Measurements from ENCODE around the gene SPATA46.
A peak's percentile ranks its signal among the peaks of the same experiment; 100 is the strongest.

The SPATA46 gene

GRCh38 chr1:162390396-162391185, 13.9 kb upstream of the SPATA46 start:
- DNase-seq: no peak

- DNase-seq: no peak
These were observed 13.3 kb upstream of the SPATA46 start for GRCh38 chr1:162389971-162390370.

GRCh38 chr1:162389021-162389818, 12.6 kb upstream of the SPATA46 start:
- peak; percentile 13 for DNase-seq

GRCh38 chr1:162388615-162389014, 12.0 kb upstream of the SPATA46 start:
- no peak for DNase-seq

- DNase-seq: no peak
These were observed 11.5 kb upstream of the SPATA46 start for GRCh38 chr1:162388083-162388594.

GRCh38 chr1:162387226-162388082, 10.8 kb upstream of the SPATA46 start:
- no peak for DNase-seq

- no peak for DNase-seq
These were observed 9.9 kb upstream of the SPATA46 start for GRCh38 chr1:162386292-162387225.

- DNase-seq: no peak
These were observed 9.0 kb upstream of the SPATA46 start for GRCh38 chr1:162385702-162386101.

- no peak for DNase-seq
These were observed 8.6 kb upstream of the SPATA46 start for GRCh38 chr1:162385280-162385623.

- DNase-seq: no peak
These were observed 8.1 kb upstream of the SPATA46 start for GRCh38 chr1:162384601-162385279.

GRCh38 chr1:162384116-162384515, 7.5 kb upstream of the SPATA46 start:
- DNase-seq: no peak

GRCh38 chr1:162383516-162383915, 6.9 kb upstream of the SPATA46 start:
- DNase-seq: no peak

GRCh38 chr1:162383091-162383490, 6.4 kb upstream of the SPATA46 start:
- no peak for DNase-seq

GRCh38 chr1:162381941-162382750, 5.5 kb upstream of the SPATA46 start:
- no peak for DNase-seq

GRCh38 chr1:162381383-162381782, 4.7 kb upstream of the SPATA46 start, which contains the start of gene C1orf226:
TSS of gene C1orf226 (plus strand) at chr1:162381728. CDS start at chr1:162381902, 174 bp downstream.
- no peak for DNase-seq

- no peak for DNase-seq
These were observed 3.6 kb upstream of the SPATA46 start for GRCh38 chr1:162380061-162380846.

GRCh38 chr1:162375463-162375862, 1.2 kb downstream of the SPATA46 start:
- DNase-seq: no peak

- no peak for DNase-seq
These were observed 2.2 kb downstream of the SPATA46 start for GRCh38 chr1:162374406-162374805.

GRCh38 chr1:162373541-162374260, 3.0 kb downstream of the SPATA46 start:
- DNase-seq: peak; percentile 13
